ENCODE measurements around the gene CYB5R2. TPM values are rescaled to one million over a fixed set of nuclear protein-coding genes. Genes with fewer than 3 reads are reported as not detected.

The CYB5R2 gene
- total RNA-seq, 2 donors from 2014 or later: 0.73 to 0.98 TPM

DNA sequence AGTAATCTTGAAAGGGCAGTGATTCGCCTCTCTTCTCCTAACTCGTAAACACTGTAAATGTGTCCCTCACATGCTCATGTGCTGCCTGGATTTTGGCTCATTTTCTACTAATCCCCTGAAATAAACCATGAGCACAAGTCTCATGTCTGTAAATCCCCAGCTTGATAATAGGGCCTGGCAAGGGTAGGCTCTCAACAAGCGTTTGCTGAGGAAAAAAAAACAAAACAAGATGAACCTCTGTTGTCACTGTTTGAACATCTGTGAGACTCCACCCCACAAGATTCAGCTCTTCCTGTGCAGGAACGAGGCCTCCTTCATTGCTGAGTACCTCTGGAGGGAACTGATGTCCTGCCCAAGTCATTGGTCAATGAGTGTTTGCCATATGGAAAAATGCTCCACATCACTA lies 4.5 kb upstream of the CYB5R2 start:
- H3K27me3 Mint-ChIP-seq: peaks cover 35 to 49% of the 10 kb centered on the region in 2 donors
- ATAC-seq: no peak
- no peak for DNase-seq (ENCODE audit: low spot score)
- no peak overlapping the region for H3K4me3 Mint-ChIP-seq
- H3K27ac Mint-ChIP-seq: no peak overlapping the region
- H3K4me1 Mint-ChIP-seq (ENCODE audit: low read depth in 2 of 2): peaks cover 0 to 5% of the 10 kb centered on the region in 2 donors
- H3K36me3 Mint-ChIP-seq: no peaks in the 10 kb centered on the region
- no peaks in the 10 kb centered on the region for H3K9me3 Mint-ChIP-seq

DNA sequence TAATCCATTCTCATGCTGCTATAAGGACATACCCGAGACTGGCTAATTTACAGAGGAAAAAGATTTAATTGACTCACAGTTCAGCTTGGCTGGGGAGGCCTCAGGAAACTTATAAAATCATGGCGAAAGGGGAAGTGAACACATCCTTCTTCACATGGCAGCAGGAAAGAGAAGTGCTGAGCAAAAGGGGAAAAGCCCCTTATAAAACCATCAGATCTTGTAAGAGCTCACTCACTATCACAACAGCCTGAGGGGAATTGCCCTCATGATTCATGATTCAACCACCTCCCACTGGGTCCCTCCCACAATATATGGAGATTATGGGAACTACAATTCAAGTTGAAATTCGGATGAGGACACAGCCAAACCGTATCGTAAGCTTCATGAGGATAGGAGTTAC lies 3.8 kb upstream of the CYB5R2 start:
- H3K36me3 Mint-ChIP-seq: no peaks in the 10 kb centered on the region
- H3K27ac Mint-ChIP-seq: no peak overlapping the region
- DNase-seq (ENCODE audit: low spot score) (no peak), ATAC-seq (no peak)
- peaks cover 0 to 7% of the 10 kb centered on the region in 2 donors for H3K4me1 Mint-ChIP-seq (ENCODE audit: low read depth in 2 of 2)
- H3K27me3 Mint-ChIP-seq: peaks cover 37 to 49% of the 10 kb centered on the region in 2 donors
- no peaks in the 10 kb centered on the region for H3K9me3 Mint-ChIP-seq
- no peak overlapping the region for H3K4me3 Mint-ChIP-seq

DNA sequence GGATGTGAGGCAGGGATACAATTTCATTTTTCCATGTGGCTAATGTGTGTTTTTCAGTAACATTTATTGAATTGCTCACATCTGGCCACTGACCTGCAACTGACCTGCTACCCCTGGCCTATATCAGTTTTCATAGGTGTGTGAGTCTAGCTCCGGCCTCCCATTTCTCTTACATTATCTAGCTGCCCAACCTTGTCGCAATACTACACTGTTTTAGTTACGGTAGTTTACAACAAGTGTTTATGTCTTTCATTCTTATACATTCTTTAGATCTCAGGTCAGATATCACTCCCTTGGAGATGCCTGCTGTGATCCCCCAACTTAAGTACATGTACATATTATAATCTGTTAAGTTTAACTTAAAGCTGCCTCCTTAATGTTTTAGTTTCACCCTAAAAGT lies 2.3 kb upstream of the CYB5R2 start:
- peaks cover 2 to 9% of the 10 kb centered on the region in 2 donors for H3K4me1 Mint-ChIP-seq (ENCODE audit: low read depth in 2 of 2)
- no peak overlapping the region for H3K4me3 Mint-ChIP-seq
- no peaks in the 10 kb centered on the region for H3K36me3 Mint-ChIP-seq
- DNase-seq (ENCODE audit: low spot score): no peak
- no peaks in the 10 kb centered on the region for H3K9me3 Mint-ChIP-seq
- no peak overlapping the region for H3K27ac Mint-ChIP-seq
- ATAC-seq: no peak
- peaks cover 42 to 49% of the 10 kb centered on the region in 2 donors for H3K27me3 Mint-ChIP-seq

DNA sequence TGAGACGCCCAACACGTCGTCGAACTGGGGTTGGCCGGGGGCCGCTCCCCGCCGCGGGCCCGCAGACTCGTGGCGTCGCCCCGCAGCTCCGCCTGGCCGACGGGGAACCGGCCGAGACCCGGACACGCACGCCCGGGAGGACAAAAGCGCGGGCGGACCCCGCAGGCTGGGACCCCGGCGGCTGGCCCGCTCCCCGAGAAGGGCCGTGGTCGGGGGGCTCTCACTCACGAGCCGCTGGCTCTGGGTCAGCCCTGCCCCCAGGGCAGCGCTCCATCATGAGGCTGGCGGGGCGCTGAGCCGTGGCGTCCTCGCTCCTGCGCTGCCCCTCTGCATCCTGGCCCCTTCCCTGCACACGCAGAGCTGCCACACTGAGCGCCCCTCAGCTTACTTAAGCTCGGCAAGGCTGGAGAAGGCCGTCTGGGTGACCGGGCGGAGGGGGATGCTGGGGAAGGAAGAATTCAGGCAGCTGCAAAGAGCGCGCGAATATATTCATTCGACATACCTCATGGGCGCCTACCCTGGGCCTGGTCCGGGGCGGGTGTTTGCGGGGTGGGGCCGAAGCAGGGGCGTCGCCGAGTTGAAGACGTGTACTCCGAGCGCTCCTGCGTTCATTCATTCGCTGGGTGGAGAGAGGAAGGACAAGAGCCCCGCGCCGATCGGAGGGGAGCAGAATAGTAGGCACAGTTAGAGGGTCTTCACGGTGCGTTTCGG lies 579 bp upstream of the CYB5R2 start:
- H3K36me3 Mint-ChIP-seq: no peaks in the 10 kb centered on the region
- DNase-seq (ENCODE audit: low spot score) (no peak), ATAC-seq (peak; percentile 28 to 58)
- no peak overlapping the region for H3K27ac Mint-ChIP-seq
- peak overlapping the region; percentile 54 for H3K4me3 Mint-ChIP-seq
- H3K27me3 Mint-ChIP-seq: peaks cover 41 to 42% of the 10 kb centered on the region in 2 donors
- no peaks in the 10 kb centered on the region for H3K9me3 Mint-ChIP-seq
- H3K4me1 Mint-ChIP-seq (ENCODE audit: low read depth in 2 of 2): peaks cover 5 to 11% of the 10 kb centered on the region in 2 donors

DNA sequence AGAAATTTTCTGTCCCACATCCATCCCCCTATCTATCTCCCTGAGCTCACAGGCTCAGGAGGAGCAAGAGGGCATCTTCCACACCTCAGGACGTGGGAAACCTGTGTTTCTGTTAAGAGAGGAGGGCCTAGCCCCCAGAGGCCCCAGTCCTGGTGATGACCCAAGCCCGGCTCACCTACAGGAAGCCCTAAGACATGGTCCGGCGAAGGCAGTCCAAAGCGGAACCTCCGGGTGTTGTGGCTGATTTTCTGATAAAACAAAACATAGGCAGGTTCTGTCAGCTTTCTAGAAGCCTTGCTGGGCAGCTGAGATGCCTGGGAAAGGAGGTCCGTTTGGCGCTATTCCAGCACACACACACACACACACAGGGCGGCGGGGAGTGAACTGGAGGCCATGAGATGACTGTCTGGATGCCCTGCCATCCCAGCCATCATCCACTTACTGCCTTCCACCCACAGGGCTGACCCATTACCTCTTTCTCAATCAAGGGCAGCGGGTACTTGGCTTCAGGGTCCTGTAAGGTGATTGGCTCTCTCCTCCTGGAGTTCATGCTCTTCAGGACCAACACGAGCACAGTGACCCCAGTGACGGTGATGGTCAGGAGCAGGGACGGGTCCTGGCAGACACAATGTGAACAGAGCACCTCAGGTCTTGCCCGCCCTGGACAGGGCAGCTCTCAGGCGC lies 882 bp downstream of the CYB5R2 start:
- H3K9me3 Mint-ChIP-seq: no peaks in the 10 kb centered on the region
- H3K27me3 Mint-ChIP-seq: peaks cover 31 to 33% of the 10 kb centered on the region in 2 donors
- no peak for ATAC-seq
- peaks cover 5 to 11% of the 10 kb centered on the region in 2 donors for H3K4me1 Mint-ChIP-seq (ENCODE audit: low read depth in 2 of 2)
- no peak overlapping the region for H3K27ac Mint-ChIP-seq
- no peaks in the 10 kb centered on the region for H3K36me3 Mint-ChIP-seq
- H3K4me3 Mint-ChIP-seq: peak overlapping the region; percentile 36
- DNase-seq (ENCODE audit: low spot score): no peak

DNA sequence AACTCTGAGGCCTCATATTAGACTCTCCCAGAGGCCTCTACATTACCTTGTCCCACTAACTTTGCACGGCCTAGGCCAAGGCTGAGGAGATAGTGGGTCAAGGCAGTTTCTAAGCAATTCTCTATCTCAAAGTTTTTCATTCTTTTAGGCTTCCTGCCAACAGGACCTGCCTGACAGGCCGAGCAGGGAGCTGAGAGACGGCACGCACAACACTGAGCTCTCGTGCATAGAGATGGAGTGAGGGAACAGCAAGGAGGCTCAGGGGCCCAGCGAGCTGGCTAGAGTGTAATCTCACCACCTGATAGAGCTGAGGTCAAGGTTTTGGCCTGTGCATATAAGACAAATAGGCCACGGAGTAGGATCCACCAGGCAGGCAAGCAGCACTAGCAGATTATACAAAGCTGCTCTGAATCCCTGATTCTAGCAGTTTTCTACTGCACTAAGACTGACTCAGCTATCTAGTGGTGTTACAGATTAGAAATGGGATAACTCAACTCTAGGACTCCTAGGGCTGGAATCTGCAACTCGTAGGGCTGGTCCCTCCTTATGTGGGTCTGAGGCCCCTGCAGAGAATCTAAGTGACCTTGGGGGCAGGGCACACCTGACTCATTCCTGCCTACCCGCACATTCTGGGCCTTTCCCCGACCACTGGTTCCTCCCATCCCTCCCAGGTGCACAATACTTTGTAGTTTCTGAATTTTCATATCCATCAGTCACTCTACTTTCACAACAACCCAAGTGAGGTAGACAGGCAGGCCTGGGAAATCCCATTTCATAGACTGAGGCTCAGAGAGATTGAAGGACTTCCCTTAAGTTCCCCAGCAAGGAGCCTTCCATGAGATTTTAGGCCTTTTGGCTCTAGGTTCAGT lies 1.7 kb downstream of the CYB5R2 start:
- no peak overlapping the region for H3K27ac Mint-ChIP-seq
- DNase-seq (ENCODE audit: low spot score) (no peak), ATAC-seq (no peak)
- H3K9me3 Mint-ChIP-seq: no peaks in the 10 kb centered on the region
- H3K4me3 Mint-ChIP-seq: no peak overlapping the region
- H3K36me3 Mint-ChIP-seq: no peaks in the 10 kb centered on the region
- H3K27me3 Mint-ChIP-seq: peaks cover 22 to 29% of the 10 kb centered on the region in 2 donors
- peaks cover 5 to 11% of the 10 kb centered on the region in 2 donors for H3K4me1 Mint-ChIP-seq (ENCODE audit: low read depth in 2 of 2)

DNA sequence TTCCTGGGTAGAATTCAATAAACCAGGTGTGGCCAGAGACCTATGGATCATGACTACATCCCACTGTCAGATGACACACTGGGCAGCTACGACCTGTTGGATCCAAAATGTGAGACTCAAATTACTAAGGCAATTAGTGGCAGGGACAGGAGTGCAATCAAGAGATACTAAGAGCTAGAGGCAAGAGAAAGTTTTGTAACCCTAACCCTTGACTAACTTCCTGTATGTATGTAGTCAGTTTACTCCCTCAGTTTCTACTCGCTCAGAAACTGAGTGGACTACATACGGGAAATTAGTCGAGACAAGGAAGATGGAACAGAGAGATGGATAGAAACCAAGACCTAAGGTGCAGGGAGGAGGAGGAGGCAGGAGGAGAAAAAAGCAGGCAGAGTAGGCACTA lies 2.7 kb downstream of the CYB5R2 start:
- H3K4me3 Mint-ChIP-seq: no peak overlapping the region
- H3K27ac Mint-ChIP-seq: no peak overlapping the region
- DNase-seq (ENCODE audit: low spot score) (no peak), ATAC-seq (no peak)
- no peaks in the 10 kb centered on the region for H3K36me3 Mint-ChIP-seq
- H3K9me3 Mint-ChIP-seq: no peaks in the 10 kb centered on the region
- H3K4me1 Mint-ChIP-seq (ENCODE audit: low read depth in 2 of 2): peaks cover 5 to 14% of the 10 kb centered on the region in 2 donors
- peaks cover 13 to 24% of the 10 kb centered on the region in 2 donors for H3K27me3 Mint-ChIP-seq

DNA sequence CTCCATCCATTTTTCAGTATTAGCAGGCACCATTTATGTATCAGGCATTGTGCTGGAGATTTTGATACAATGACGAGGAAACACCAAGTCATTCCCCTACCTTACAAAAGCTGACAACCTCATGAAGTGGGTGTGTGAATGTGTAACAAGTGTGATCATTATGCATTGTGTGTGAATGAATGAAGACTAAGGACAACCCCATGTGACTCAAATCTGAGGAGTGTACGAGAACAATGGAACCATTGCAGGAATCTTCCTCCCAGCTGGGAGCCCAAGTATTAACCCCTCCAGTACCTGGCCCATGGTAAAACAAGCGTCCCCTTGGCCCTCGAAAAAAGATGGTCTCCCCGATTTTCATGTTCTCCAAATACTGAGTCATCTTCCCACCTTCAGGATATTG lies 4.4 kb downstream of the CYB5R2 start:
- ATAC-seq: no peak
- H3K9me3 Mint-ChIP-seq: no peaks in the 10 kb centered on the region
- peaks cover 5 to 13% of the 10 kb centered on the region in 2 donors for H3K4me1 Mint-ChIP-seq (ENCODE audit: low read depth in 2 of 2)
- DNase-seq (ENCODE audit: low spot score): no peak
- no peak overlapping the region for H3K27ac Mint-ChIP-seq
- peaks cover 0 to 13% of the 10 kb centered on the region in 2 donors for H3K27me3 Mint-ChIP-seq
- no peaks in the 10 kb centered on the region for H3K36me3 Mint-ChIP-seq
- H3K4me3 Mint-ChIP-seq: no peak overlapping the region

DNA sequence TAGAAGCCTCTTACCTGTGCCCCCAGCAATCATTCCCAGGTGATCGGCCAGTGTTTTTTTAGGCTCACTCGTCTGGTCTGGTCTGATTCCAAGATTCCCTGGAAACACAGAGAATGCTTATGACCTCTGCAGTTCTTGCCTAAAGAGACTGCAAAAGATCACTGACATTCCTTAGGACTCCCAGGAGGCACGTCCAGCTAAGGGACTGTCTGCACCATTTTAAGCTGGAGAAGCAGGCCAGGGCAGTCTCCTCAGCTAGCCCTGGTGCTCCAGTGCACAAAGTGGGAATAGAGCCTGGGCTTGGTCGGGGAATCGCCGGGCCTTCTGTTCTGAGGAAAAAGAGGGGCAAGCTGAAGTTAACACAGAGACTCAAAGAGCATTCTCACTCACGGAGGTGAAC lies 4.8 kb downstream of the CYB5R2 start:
- Mint-ChIP-seq H3K4me3 (no peak overlapping the region), H3K9me3 (no peaks in the 10 kb centered on the region), H3K4me1 (ENCODE audit: low read depth in 2 of 2) (peaks cover 5 to 11% of the 10 kb centered on the region in 2 donors), H3K27ac (no peak overlapping the region), H3K27me3 (peaks cover 0 to 12% of the 10 kb centered on the region in 2 donors), H3K36me3 (no peaks in the 10 kb centered on the region)
- ATAC-seq (no peak), DNase-seq (ENCODE audit: low spot score) (no peak)

DNA sequence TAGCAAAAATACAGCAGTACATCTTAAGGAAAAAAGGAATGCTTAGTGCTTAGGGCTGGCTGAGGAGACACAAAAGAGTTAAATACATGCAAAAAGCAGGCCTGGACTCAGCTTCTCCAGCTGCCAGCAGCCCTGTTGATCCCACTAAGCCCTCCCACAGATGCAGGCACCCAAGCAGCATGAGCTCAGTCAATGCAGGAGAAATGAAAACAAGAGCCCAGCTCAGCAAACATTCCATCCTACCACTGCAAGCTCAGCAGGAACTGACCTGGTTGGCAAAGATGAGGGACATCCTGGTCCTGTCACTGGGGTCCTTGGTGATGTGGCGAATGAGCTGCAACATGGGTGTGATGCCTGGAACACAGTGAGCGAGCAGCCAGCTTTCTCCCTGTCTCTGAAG lies 5.8 kb downstream of the CYB5R2 start:
- Mint-ChIP-seq H3K4me3 (no peak overlapping the region), H3K4me1 (ENCODE audit: low read depth in 2 of 2) (peaks cover 5 to 8% of the 10 kb centered on the region in 2 donors), H3K9me3 (no peaks in the 10 kb centered on the region), H3K36me3 (no peaks in the 10 kb centered on the region), H3K27me3 (peaks cover 0 to 10% of the 10 kb centered on the region in 2 donors), H3K27ac (no peak overlapping the region)
- DNase-seq (ENCODE audit: low spot score) (no peak), ATAC-seq (no peak)

DNA sequence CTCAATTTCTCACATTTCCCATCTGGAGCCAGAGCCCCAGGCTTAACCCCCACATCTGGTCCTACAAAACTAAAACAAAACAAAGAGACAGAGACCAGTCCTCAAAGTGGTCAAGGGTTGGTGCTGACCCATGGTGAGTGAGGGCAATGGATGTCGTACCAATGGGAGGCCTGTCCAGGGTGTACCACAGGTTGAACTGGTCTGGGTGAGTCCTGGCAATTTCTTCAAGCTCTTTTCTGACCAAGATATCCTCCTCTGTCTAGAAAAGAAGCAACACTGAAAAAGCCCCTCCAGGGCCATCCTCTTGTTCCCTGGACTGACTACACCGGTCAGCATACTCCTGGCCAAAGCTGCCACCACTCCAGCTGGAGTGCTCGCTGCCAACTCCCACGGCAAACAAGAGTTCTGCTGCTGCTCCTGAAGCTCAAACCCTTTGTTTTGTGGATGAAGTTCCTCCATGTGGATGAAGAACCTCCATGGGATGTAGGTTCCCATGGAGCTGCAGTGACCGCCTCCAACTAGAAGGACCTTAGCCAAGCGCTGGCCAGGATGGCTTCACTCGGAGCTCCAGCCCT lies 6.9 kb downstream of the CYB5R2 start:
- Mint-ChIP-seq H3K4me1 (ENCODE audit: low read depth in 2 of 2) (peaks cover 5 to 8% of the 10 kb centered on the region in 2 donors), H3K4me3 (no peak overlapping the region), H3K36me3 (no peaks in the 10 kb centered on the region), H3K27me3 (peaks cover 0 to 7% of the 10 kb centered on the region in 2 donors), H3K27ac (no peak overlapping the region), H3K9me3 (no peaks in the 10 kb centered on the region)
- no peak for DNase-seq (ENCODE audit: low spot score)
- no peak for ATAC-seq

DNA sequence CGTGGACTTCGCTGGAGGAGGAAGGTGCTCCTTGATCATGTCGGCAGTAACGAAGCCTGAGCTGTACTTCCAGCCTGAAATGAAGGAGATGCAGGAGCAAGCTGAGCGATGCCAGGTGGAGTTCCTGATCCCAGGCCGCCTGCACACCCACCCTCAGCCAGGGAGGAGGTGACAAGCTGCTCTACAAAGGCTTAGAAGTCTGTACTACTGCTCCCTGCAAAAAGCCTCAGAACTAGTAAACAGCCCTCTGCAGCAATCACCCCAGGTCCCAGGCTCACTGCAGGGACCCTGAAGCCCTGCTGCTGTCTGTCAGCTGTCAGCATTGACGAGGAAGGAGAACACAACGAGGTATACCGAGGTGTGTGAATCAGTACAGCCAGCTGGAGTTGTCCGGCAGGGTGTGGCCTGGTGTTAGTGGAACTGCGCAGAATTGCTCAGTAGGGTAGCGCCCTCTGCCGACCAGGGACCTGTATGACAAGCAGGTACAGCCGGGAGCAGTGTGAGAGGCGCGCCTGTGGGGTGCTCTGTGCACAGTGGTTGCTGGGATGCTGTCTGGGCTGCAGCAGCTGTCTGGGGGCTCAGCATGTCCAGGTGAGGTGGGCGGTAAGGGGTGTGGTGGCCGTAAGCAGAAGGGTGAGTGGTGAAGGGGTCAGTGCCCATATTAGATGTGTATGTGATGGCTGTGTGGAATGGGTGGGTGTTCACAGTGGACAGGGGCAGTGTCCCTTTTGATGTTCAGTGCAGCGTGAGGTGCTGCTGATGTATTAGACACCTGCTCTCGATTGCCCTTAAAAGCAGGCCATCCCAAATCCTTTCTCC lies 7.6 kb downstream of the CYB5R2 start:
- H3K4me3 Mint-ChIP-seq: no peak overlapping the region
- H3K36me3 Mint-ChIP-seq: no peaks in the 10 kb centered on the region
- DNase-seq (ENCODE audit: low spot score) (peak; percentile 81), ATAC-seq (peak; percentile 91 to 92)
- no peaks in the 10 kb centered on the region for H3K9me3 Mint-ChIP-seq
- H3K27ac Mint-ChIP-seq: no peak overlapping the region
- H3K4me1 Mint-ChIP-seq (ENCODE audit: low read depth in 2 of 2): peaks cover 4 to 7% of the 10 kb centered on the region in 2 donors
- H3K27me3 Mint-ChIP-seq: peaks cover 0 to 3% of the 10 kb centered on the region in 2 donors

DNA sequence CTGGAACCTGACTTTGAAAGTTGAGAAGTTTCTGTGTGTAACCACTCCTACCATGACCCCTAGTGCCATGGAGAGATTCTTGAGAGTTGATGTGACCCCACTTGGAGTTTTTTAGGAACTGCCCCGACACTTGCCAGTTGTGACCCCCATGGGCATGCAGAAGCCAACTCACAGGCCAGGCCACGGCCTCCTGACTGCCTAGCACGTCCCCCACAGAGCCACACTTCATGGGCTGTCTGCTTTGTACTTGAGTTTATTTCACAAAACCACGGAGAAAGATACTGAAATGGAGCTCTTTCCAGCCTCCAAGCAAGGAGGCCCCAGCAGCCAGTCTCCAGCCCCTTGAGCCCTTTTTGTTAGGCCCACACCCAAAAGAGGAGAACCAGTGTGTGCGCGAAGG lies 8.4 kb downstream of the CYB5R2 start:
- no peaks in the 10 kb centered on the region for H3K9me3 Mint-ChIP-seq
- DNase-seq (ENCODE audit: low spot score): no peak
- no peak for ATAC-seq
- H3K36me3 Mint-ChIP-seq: no peaks in the 10 kb centered on the region
- no peak overlapping the region for H3K27ac Mint-ChIP-seq
- H3K4me3 Mint-ChIP-seq: no peak overlapping the region
- peaks cover 0 to 4% of the 10 kb centered on the region in 2 donors for H3K4me1 Mint-ChIP-seq (ENCODE audit: low read depth in 2 of 2)
- H3K27me3 Mint-ChIP-seq: no peaks in the 10 kb centered on the region
